WERI-Rb-1 (cell line): ENCODE data around the gene SLC43A1.

Experiments
- DNase-seq: peaks from one replicate; pipeline ENCODE4 v3.0.0-alpha.2; 2020
- H3K27ac ChIP-seq: fragments of 250-450 bp; sonication (Bioruptor Pico); 2 replicates; pipeline ENCODE4 v1.5.1; 2020; ENCODE audit warnings: mild to moderate bottlenecking, moderate library complexity
- H3K27me3 ChIP-seq: fragments of 250-450 bp; sonication (Bioruptor Pico); 2 replicates; pipeline ENCODE4 v1.5.1; 2021; ENCODE audit warnings: mild to moderate bottlenecking, low read depth, moderate library complexity; ENCODE audit not compliant: insufficient read depth, severe bottlenecking
- H3K36me3 ChIP-seq: fragments of 250-450 bp; sonication (Bioruptor Pico); 2 replicates; pipeline ENCODE4 v1.5.1; 2020; ENCODE audit warnings: mild to moderate bottlenecking, moderate library complexity
- H3K4me3 ChIP-seq: 2 replicates; pipeline ENCODE4 v1.5.1; 2011; ENCODE audit warnings: low read depth, mild to moderate bottlenecking, control low read depth, low read length
- H3K9me3 ChIP-seq: fragments of 250-450 bp; sonication (Bioruptor Pico); 2 replicates; pipeline ENCODE4 v1.5.1; 2021; ENCODE audit warnings: mild to moderate bottlenecking, moderate library complexity; ENCODE audit not compliant: severe bottlenecking
- CTCF ChIP-seq: IDR thresholded peaks from 2 replicates; pipeline ENCODE4 v1.5.1; 2011; ENCODE audit warnings: low read depth, mild to moderate bottlenecking, control low read depth, inconsistent platforms, low read length

Gene SLC43A1

GRCh38 chr11:57552479-57552878 is 37.0 kb upstream of the SLC43A1 start:
- H3K4me3 ChIP-seq, result no peak overlapping the region
- H3K36me3 ChIP-seq, result no peaks in the 10 kb centered on the region
- H3K9me3 ChIP-seq, result no peaks in the 10 kb centered on the region
- TF ChIP-seq CTCF, result no peak
- H3K27me3 ChIP-seq, result no peaks in the 10 kb centered on the region
- DNase-seq, result no peak
- H3K27ac ChIP-seq, result no peak overlapping the region

GRCh38 chr11:57551941-57552340 is 36.4 kb upstream of the SLC43A1 start:
- no peak for TF ChIP-seq CTCF
- Histone ChIP-seq H3K4me3 (no peak overlapping the region), H3K27ac (no peak overlapping the region), H3K9me3 (no peaks in the 10 kb centered on the region), H3K27me3 (no peaks in the 10 kb centered on the region), H3K36me3 (no peaks in the 10 kb centered on the region)
- DNase-seq, result no peak

- no peak for TF ChIP-seq CTCF
- Histone ChIP-seq H3K36me3 (no peaks in the 10 kb centered on the region), H3K4me3 (no peak overlapping the region), H3K27me3 (no peaks in the 10 kb centered on the region), H3K9me3 (no peaks in the 10 kb centered on the region), H3K27ac (no peak overlapping the region)
- DNase-seq, result no peak
Observed at GRCh38 chr11:57549983-57550382, 34.5 kb upstream of the SLC43A1 start.

- no peak overlapping the region for H3K27ac ChIP-seq
- no peaks in the 10 kb centered on the region for H3K9me3 ChIP-seq
- H3K36me3 ChIP-seq, result no peaks in the 10 kb centered on the region
- DNase-seq, result no peak
- peaks cover 2% of the 10 kb centered on the region for H3K27me3 ChIP-seq
- no peak overlapping the region for H3K4me3 ChIP-seq
- no peak for TF ChIP-seq CTCF
Observed at GRCh38 chr11:57547854-57548377, 32.4 kb upstream of the SLC43A1 start.

GRCh38 chr11:57546869-57547475 is 31.5 kb upstream of the SLC43A1 start:
- H3K27ac ChIP-seq, result no peak overlapping the region
- H3K9me3 ChIP-seq, result no peaks in the 10 kb centered on the region
- TF ChIP-seq CTCF, result peak; percentile 41; the same call in 1 of the 2 replicates
- no peaks in the 10 kb centered on the region for H3K36me3 ChIP-seq
- H3K27me3 ChIP-seq, result peaks cover 2% of the 10 kb centered on the region
- peak; percentile 53 for DNase-seq
- no peak overlapping the region for H3K4me3 ChIP-seq

GRCh38 chr11:57546451-57546850 is 30.9 kb upstream of the SLC43A1 start:
- no peak for DNase-seq
- H3K4me3 ChIP-seq, result no peak overlapping the region
- no peak overlapping the region for H3K27ac ChIP-seq
- H3K27me3 ChIP-seq, result peaks cover 2% of the 10 kb centered on the region
- no peaks in the 10 kb centered on the region for H3K36me3 ChIP-seq
- TF ChIP-seq CTCF, result no peak
- no peaks in the 10 kb centered on the region for H3K9me3 ChIP-seq
